ENCODE data around the gene PLXDC2.

Gene PLXDC2

GRCh38 chr10:20094226-20094976, 278.2 kb downstream of the PLXDC2 start:
- in situ Hi-C loops (cut with HindIII; ENCODE audit: low sequenced_read_pairs), result no loop called here

- in situ Hi-C loops (cut with HindIII; ENCODE audit: low sequenced_read_pairs), result no loop called here
Measured at GRCh38 chr10:20100171-20100570, 283.9 kb downstream of the PLXDC2 start.

- in situ Hi-C loops (cut with HindIII; ENCODE audit: low sequenced_read_pairs), result no loop called here
Measured at GRCh38 chr10:20105236-20105635, 289.0 kb downstream of the PLXDC2 start.

GRCh38 chr10:20105931-20106330, 289.7 kb downstream of the PLXDC2 start:
- in situ Hi-C loops (cut with HindIII; ENCODE audit: low sequenced_read_pairs), result no loop called here

- in situ Hi-C loops (cut with HindIII; ENCODE audit: low sequenced_read_pairs), result no loop called here
Measured at GRCh38 chr10:20108021-20108420, 291.8 kb downstream of the PLXDC2 start.

GRCh38 chr10:20109613-20110012, 293.4 kb downstream of the PLXDC2 start:
- in situ Hi-C loops (cut with HindIII; ENCODE audit: low sequenced_read_pairs), result no loop called here

- in situ Hi-C loops (cut with HindIII; ENCODE audit: low sequenced_read_pairs), result no loop called here
Measured at GRCh38 chr10:20110125-20111100, 294.2 kb downstream of the PLXDC2 start.

- in situ Hi-C loops (cut with HindIII; ENCODE audit: low sequenced_read_pairs), result no loop called here
Measured at GRCh38 chr10:20114179-20114578, 297.9 kb downstream of the PLXDC2 start.

GRCh38 chr10:20115894-20116293, 299.7 kb downstream of the PLXDC2 start:
- in situ Hi-C loops (cut with HindIII; ENCODE audit: low sequenced_read_pairs), result no loop called here

- in situ Hi-C loops (cut with HindIII; ENCODE audit: low sequenced_read_pairs), result no loop called here
Measured at GRCh38 chr10:20117471-20117870, 301.2 kb downstream of the PLXDC2 start.

GRCh38 chr10:20118119-20118518, 301.9 kb downstream of the PLXDC2 start:
- in situ Hi-C loops (cut with HindIII; ENCODE audit: low sequenced_read_pairs), result no loop called here

- in situ Hi-C loops (cut with HindIII; ENCODE audit: low sequenced_read_pairs), result no loop called here
Measured at GRCh38 chr10:20128811-20129210, 312.6 kb downstream of the PLXDC2 start.

- in situ Hi-C loops (cut with HindIII; ENCODE audit: low sequenced_read_pairs), result no loop called here
Measured at GRCh38 chr10:20132816-20133215, 316.6 kb downstream of the PLXDC2 start.

GRCh38 chr10:20133669-20134189, 317.5 kb downstream of the PLXDC2 start:
- in situ Hi-C loops (cut with HindIII; ENCODE audit: low sequenced_read_pairs), result no loop called here

- in situ Hi-C loops (cut with HindIII; ENCODE audit: low sequenced_read_pairs), result no loop called here
Measured at GRCh38 chr10:20142311-20142710, 326.1 kb downstream of the PLXDC2 start.

GRCh38 chr10:20144268-20144667, 328.0 kb downstream of the PLXDC2 start:
- in situ Hi-C loops (cut with HindIII; ENCODE audit: low sequenced_read_pairs), result no loop called here

- in situ Hi-C loops (cut with HindIII; ENCODE audit: low sequenced_read_pairs), result no loop called here
Measured at GRCh38 chr10:20146004-20146403, 329.8 kb downstream of the PLXDC2 start.

GRCh38 chr10:20147684-20148083, 331.5 kb downstream of the PLXDC2 start:
- in situ Hi-C loops (cut with HindIII; ENCODE audit: low sequenced_read_pairs), result no loop called here

GRCh38 chr10:20156511-20156910, 340.3 kb downstream of the PLXDC2 start:
- in situ Hi-C loops (cut with HindIII; ENCODE audit: low sequenced_read_pairs), result no loop called here

GRCh38 chr10:20157314-20157713, 341.1 kb downstream of the PLXDC2 start:
- in situ Hi-C loops (cut with HindIII; ENCODE audit: low sequenced_read_pairs), result no loop called here

GRCh38 chr10:20158086-20158485, 341.9 kb downstream of the PLXDC2 start:
- in situ Hi-C loops (cut with HindIII; ENCODE audit: low sequenced_read_pairs), result no loop called here

- in situ Hi-C loops (cut with HindIII; ENCODE audit: low sequenced_read_pairs), result no loop called here
Measured at GRCh38 chr10:20162123-20162522, 345.9 kb downstream of the PLXDC2 start.
